GM19240 (cell line): ENCODE results near the gene CDY2A.
"Not testable (repeated sequence)": the region's sequence is repeated elsewhere in the genome, so short reads cannot be mapped to it uniquely, and the experiment has no call there.

ENCODE experiments used
- DNase-seq: peaks from one replicate; pipeline ENCODE4 v3.0.0; 2011; ENCODE audit warnings: low spot score; ENCODE audit not compliant: insufficient read length

CDY2A gene

GRCh38 chrY:18025487-18025886 is at the start of gene CDY2A:
TSS of gene CDY2A (plus strand) at chrY:18025787. CDS start at chrY:18026115, 328 bp downstream.
- DNase-seq = not testable (repeated sequence)

GRCh38 chrY:17997586-17997985 is 28.0 kb upstream of the CDY2A start:
- DNase-seq = not testable (repeated sequence)

GRCh38 chrY:17998266-17998665 is 27.3 kb upstream of the CDY2A start:
- DNase-seq = not testable (repeated sequence)

GRCh38 chrY:18023897-18024296 is 1.7 kb upstream of the CDY2A start:
- DNase-seq = not testable (repeated sequence)

GRCh38 chrY:18028845-18029244 is 3.3 kb downstream of the CDY2A start:
- not testable (repeated sequence) for DNase-seq

- not testable (repeated sequence) for DNase-seq
These were observed 4.6 kb downstream of the CDY2A start for GRCh38 chrY:18030178-18030577.

GRCh38 chrY:18034100-18034814 is 8.7 kb downstream of the CDY2A start:
- not testable (repeated sequence) for DNase-seq

GRCh38 chrY:18034864-18035263 is 9.3 kb downstream of the CDY2A start:
- not testable (repeated sequence) for DNase-seq

- not testable (repeated sequence) for DNase-seq
These were observed 19.4 kb downstream of the CDY2A start for GRCh38 chrY:18044990-18045389.

- not testable (repeated sequence) for DNase-seq
These were observed 22.8 kb downstream of the CDY2A start for GRCh38 chrY:18048149-18049040.

GRCh38 chrY:18049061-18049460 is 23.5 kb downstream of the CDY2A start:
- not testable (repeated sequence) for DNase-seq

GRCh38 chrY:18056473-18056872 is 30.9 kb downstream of the CDY2A start:
- not testable (repeated sequence) for DNase-seq

- not testable (repeated sequence) for DNase-seq
These were observed 47.9 kb downstream of the CDY2A start for GRCh38 chrY:18073464-18073863.
